PC-3 (cell line): Measurements from ENCODE around the gene EXOC2. TPM values are rescaled to one million over a fixed set of nuclear protein-coding genes. Genes with fewer than 3 reads are reported as not detected.

ENCODE experiments used
- ATAC-seq: fragments of 200-7000 bp; cut with Tn5 transposase; 2 replicates; pipeline ENCODE4 v1.9.1; 2020; ENCODE audit warnings: mild to moderate bottlenecking, moderate library complexity
- BruUV-seq: library from RNA; stranded (reverse); fragments of 400-500 nt; replicated peaks from 2 replicates; lab custom pipeline; 2021; lab: Mats Ljungman, UMichigan
- CTCF ChIA-PET: fragments of 300-600 bp; sonication (Branson Sonifier 250); formaldehyde crosslinking; loops from one replicate; lab custom pipeline; 2022; ENCODE audit warnings: antibody characterized with exemption; lab: Charles Lee
- POLR2A ChIA-PET: fragments of 300-600 bp; sonication (Branson Sonifier 250); formaldehyde crosslinking; loops from one replicate; lab custom pipeline; 2022; ENCODE audit warnings: antibody characterized with exemption; ENCODE audit not compliant: unreplicated experiment; lab: Charles Lee
- DNase-seq: peaks from one replicate; pipeline ENCODE4 v3.0.0-alpha.2; 2015
- H2AFZ ChIP-seq: fragments of 300-600 bp; sonication (generic); 2 replicates; pipeline ENCODE4 v1.6.0; 2016; ENCODE audit warnings: antibody characterized with exemption, low read length
- H3F3A ChIP-seq: fragments of 300-600 bp; sonication (generic); one replicate; pipeline ENCODE4 v1.6.0; 2017; ENCODE audit warnings: antibody characterized with exemption, low read length, control low read depth, mild to moderate bottlenecking; ENCODE audit not compliant: unreplicated experiment
- H3K27ac ChIP-seq: fragments of 300-600 bp; sonication (generic); 2 replicates; pipeline ENCODE4 v1.5.1; 2016; ENCODE audit warnings: mild to moderate bottlenecking, low read length
- H3K27me3 ChIP-seq: fragments of 300-600 bp; sonication (generic); 2 replicates; pipeline ENCODE4 v1.6.1; 2016; ENCODE audit warnings: low read length, mixed read lengths
- H3K36me3 ChIP-seq: fragments of 300-600 bp; sonication (generic); 2 replicates; pipeline ENCODE4 v1.6.1; 2016; ENCODE audit warnings: low read depth, mixed run types, low read length, mixed read lengths
- H3K4me1 ChIP-seq: fragments of 300-600 bp; sonication (generic); 2 replicates; pipeline ENCODE4 v1.5.1; 2016; ENCODE audit warnings: low read length; ENCODE audit not compliant: insufficient read depth
- H3K4me2 ChIP-seq: fragments of 300-600 bp; sonication (generic); 2 replicates; pipeline ENCODE4 v1.6.0; 2016; ENCODE audit warnings: low read length
- H3K4me3 ChIP-seq: fragments of 300-600 bp; sonication (generic); 2 replicates; pipeline ENCODE4 v1.5.1; 2016; ENCODE audit warnings: mild to moderate bottlenecking, low read length, mixed read lengths
- H3K79me2 ChIP-seq: fragments of 300-600 bp; sonication (generic); 2 replicates; pipeline ENCODE4 v1.6.1; 2017; ENCODE audit warnings: low read length, mixed read lengths
- H3K9ac ChIP-seq: fragments of 300-600 bp; sonication (generic); 2 replicates; pipeline ENCODE4 v1.6.0; 2016; ENCODE audit warnings: mild to moderate bottlenecking, low read length
- H3K9me2 ChIP-seq: fragments of 300-600 bp; sonication (generic); replicated peaks from 2 replicates; pipeline ENCODE4 v1.6.1; 2016; ENCODE audit warnings: mixed run types, low read length, mixed read lengths
- H3K9me3 ChIP-seq: fragments of 300-600 bp; sonication (generic); 2 replicates; pipeline ENCODE4 v1.6.1; 2016; ENCODE audit warnings: low read length, mixed read lengths
- H4K20me1 ChIP-seq: fragments of 300-600 bp; sonication (generic); 2 replicates; pipeline ENCODE4 v1.6.1; 2016; ENCODE audit warnings: low read length, mixed read lengths
- CTCF ChIP-seq: fragments of 300-600 bp; sonication (generic); conservative IDR thresholded peaks from 2 replicates; pipeline ENCODE4 v1.5.1; 2017; ENCODE audit warnings: antibody characterized with exemption, low read depth, mild to moderate bottlenecking, low read length
- EZH2 ChIP-seq: fragments of 300-600 bp; sonication (generic); IDR thresholded peaks from one replicate; pipeline ENCODE4 v1.6.1; 2017; ENCODE audit warnings: antibody characterized with exemption, mild to moderate bottlenecking, low read length; ENCODE audit not compliant: unreplicated experiment
- EZH2phosphoT487 ChIP-seq: fragments of 300-600 bp; sonication (generic); IDR thresholded peaks from 2 replicates; pipeline ENCODE4 v1.6.1; 2018; ENCODE audit warnings: mild to moderate bottlenecking, antibody characterized with exemption, low read length, borderline replicate concordance
- intact Hi-C: fragments of 100-400 bp; cut with micrococcal nuclease; formaldehyde crosslinking; loops from 2 replicates; pipeline ENCODE4 v1.9.0; 2023
- total RNA-seq: library from RNA; depleted of rRNA; stranded (reverse); fragments of >200 nt; gene quantifications from 2 replicates; pipeline ENCODE4 v1.2.3, GENCODE V29; 2014

EXOC2 gene
- total RNA-seq, 1 experiment from 2014 or later, result 27.7 TPM

- ATAC-seq, result no peak
- no peaks in the 10 kb centered on the region for H3K9me2 ChIP-seq
- H3K4me2 ChIP-seq, result no peak overlapping the region
- no peaks in the 10 kb centered on the region for H3K4me1 ChIP-seq
- H3K9me3 ChIP-seq, result no peaks in the 10 kb centered on the region
- H2AFZ ChIP-seq, result no peak overlapping the region
- no peak for TF ChIP-seq EZH2phosphoT487
- TF ChIP-seq CTCF, result no peak
- TF ChIP-seq EZH2, result no peak
- no peaks in the 10 kb centered on the region for H3F3A ChIP-seq
- no peaks in the 10 kb centered on the region for H3K27me3 ChIP-seq
- CTCF ChIA-PET, result no interaction called here
- no peak for DNase-seq
- no peak overlapping the region for H3K4me3 ChIP-seq
- H3K9ac ChIP-seq, result no peak overlapping the region
- peaks cover 8% of the 10 kb centered on the region for H3K36me3 ChIP-seq
- no TSS peak for BruUV-seq
- POLR2A ChIA-PET, result no interaction called here
- no peaks in the 10 kb centered on the region for H3K79me2 ChIP-seq
- no peak overlapping the region for H3K27ac ChIP-seq
- intact Hi-C loops, result no loop called here
- no peaks in the 10 kb centered on the region for H4K20me1 ChIP-seq
Measured at GRCh38 chr6:635233-635632, 57.7 kb downstream of the EXOC2 start.

- no peaks in the 10 kb centered on the region for H3K9me2 ChIP-seq
- POLR2A ChIA-PET, result no interaction called here
- CTCF ChIA-PET, result no interaction called here
- no peak overlapping the region for H3K4me3 ChIP-seq
- H3K27ac ChIP-seq, result no peak overlapping the region
- H2AFZ ChIP-seq, result no peak overlapping the region
- BruUV-seq, result no TSS peak
- peaks cover 8% of the 10 kb centered on the region for H3K36me3 ChIP-seq
- no peaks in the 10 kb centered on the region for H3K4me1 ChIP-seq
- DNase-seq (no peak), ATAC-seq (no peak)
- no peaks in the 10 kb centered on the region for H3K79me2 ChIP-seq
- H3K9ac ChIP-seq, result no peak overlapping the region
- no peaks in the 10 kb centered on the region for H3F3A ChIP-seq
- no peaks in the 10 kb centered on the region for H3K9me3 ChIP-seq
- TF ChIP-seq EZH2, result no peak
- TF ChIP-seq CTCF, result no peak
- no peak for TF ChIP-seq EZH2phosphoT487
- intact Hi-C loops, result no loop called here
- H3K4me2 ChIP-seq, result no peak overlapping the region
- H4K20me1 ChIP-seq, result no peaks in the 10 kb centered on the region
- no peaks in the 10 kb centered on the region for H3K27me3 ChIP-seq
Measured at GRCh38 chr6:633611-634010, 59.3 kb downstream of the EXOC2 start.

GRCh38 chr6:628766-629165 is 64.2 kb downstream of the EXOC2 start:
- no TSS peak for BruUV-seq
- no peaks in the 10 kb centered on the region for H3K9me2 ChIP-seq
- H3K27me3 ChIP-seq, result no peaks in the 10 kb centered on the region
- H3K27ac ChIP-seq, result no peak overlapping the region
- ATAC-seq (no peak), DNase-seq (no peak)
- no peak overlapping the region for H3K4me3 ChIP-seq
- intact Hi-C loops, result no loop called here
- no peaks in the 10 kb centered on the region for H4K20me1 ChIP-seq
- no peaks in the 10 kb centered on the region for H3F3A ChIP-seq
- ChIA-PET POLR2A (no interaction called here), CTCF (no interaction called here)
- no peaks in the 10 kb centered on the region for H3K79me2 ChIP-seq
- no peak for TF ChIP-seq EZH2
- TF ChIP-seq EZH2phosphoT487, result no peak
- no peak for TF ChIP-seq CTCF
- peaks cover 8% of the 10 kb centered on the region; the same call in 1 of the 2 replicates for H3K36me3 ChIP-seq
- no peak overlapping the region for H3K9ac ChIP-seq
- H3K4me2 ChIP-seq, result no peak overlapping the region
- no peaks in the 10 kb centered on the region for H3K9me3 ChIP-seq
- no peak overlapping the region for H2AFZ ChIP-seq
- H3K4me1 ChIP-seq, result no peaks in the 10 kb centered on the region; the same call in 1 of the 2 replicates
